Measurements from ENCODE around the gene SEC61G. TPM values are rescaled to one million over a fixed set of nuclear protein-coding genes. Genes with fewer than 3 reads are reported as not detected.

Gene SEC61G
- polyA plus RNA-seq, 2 of the 4 experiments (the other 2 are of a cell fraction): 356 to 421 TPM

GRCh38 chr7:54788664-54789063 lies 29.7 kb upstream of the SEC61G start (continued):
- TF ChIP-seq POLR2AphosphoS2 (conservative IDR thresholded peaks at IDR 0.05; ENCODE audit: low read length) (no peak), FOSB (CRISPR knock-in tag; IDR thresholded peaks at IDR 0.05) (no peak), EP300 (IDR thresholded peaks at IDR 0.05) (no peak), ESRRA (IDR thresholded peaks at IDR 0.05; ENCODE audit: borderline replicate concordance, low read length) (no peak), USF2 (IDR thresholded peaks at IDR 0.05) (peak; percentile 90), NFE2L2 (conservative IDR thresholded peaks at IDR 0.05; ENCODE audit: low read length) (no peak), TP53 (CRISPR knock-in tag; IDR thresholded peaks at IDR 0.05) (no peak), BCL3 (IDR thresholded peaks at IDR 0.05) (no peak), FOXS1 (CRISPR knock-in tag; IDR thresholded peaks at IDR 0.05) (no peak), PBX3 (IDR thresholded peaks at IDR 0.05) (no peak), EHMT2 (IDR thresholded peaks at IDR 0.05; ENCODE audit: low read depth) (no peak), NPAS2 (CRISPR knock-in tag; IDR thresholded peaks at IDR 0.05; ENCODE audit: borderline replicate concordance) (no peak), ZNF302 (CRISPR knock-in tag; IDR thresholded peaks at IDR 0.05) (no peak), RARB (CRISPR knock-in tag; IDR thresholded peaks at IDR 0.05) (no peak), RAD21 (conservative IDR thresholded peaks at IDR 0.05 in 1 of 2, IDR thresholded peaks at IDR 0.05 in 1 of 2) (peak; percentile 96 to 97), HDAC2 (IDR thresholded peaks at IDR 0.05) (no peak), REST (IDR thresholded peaks at IDR 0.05) (no peak), JUNB (IDR thresholded peaks at IDR 0.05) (no peak), TFCP2L1 (CRISPR knock-in tag; IDR thresholded peaks at IDR 0.05) (no peak)

- no peak overlapping the region for H3K4me3 ChIP-seq
- no peak overlapping the region for H3K4me2 ChIP-seq
- CTCF ChIA-PET: interaction anchor here (5.6 to 33.9 kb wide), 3 partner anchors 11 to 465 kb away, joined by 36 to 742 read pairs (median 69); no protein-coding TSS in a partner anchor
- FAIRE-seq (no peak), DNase-seq (ENCODE audit: low read depth in 1 of 2, low spot score in 1 of 2) (no peak), ATAC-seq (no peak)
- H3K27ac ChIP-seq: peak overlapping the region in 1 of 2 experiments; percentile 50; a peak in 3 of 6 replicates
- TF ChIP-seq ELK1 (IDR thresholded peaks at IDR 0.05; ENCODE audit: low read depth, low read length): no peak
- POLR2A ChIA-PET: no interaction called here
- H3K9me3 ChIP-seq: no peaks in the 10 kb centered on the region
- H3K4me1 ChIP-seq: peaks cover 15% of the 10 kb centered on the region
- 85% methylated on average over 8 of the region's 8 CpGs for WGBS (ENCODE audit: missing lambda C conversion rate)
Measured at GRCh38 chr7:54785261-54785660, 26.2 kb upstream of the SEC61G start.
